HG02884 (cell line): ENCODE data around the gene PHIP.
"Not testable (repeated sequence)": the region's sequence is repeated elsewhere in the genome, so short reads cannot be mapped to it uniquely, and the experiment has no call there.

Source experiments
- ATAC-seq: cut with Tn5 transposase; IDR thresholded peaks from one replicate; pipeline ENCODE4 v1.9.1; 2021; ENCODE audit warnings: mild to moderate bottlenecking, moderate library complexity; ENCODE audit not compliant: unreplicated experiment

PHIP gene

DNA sequence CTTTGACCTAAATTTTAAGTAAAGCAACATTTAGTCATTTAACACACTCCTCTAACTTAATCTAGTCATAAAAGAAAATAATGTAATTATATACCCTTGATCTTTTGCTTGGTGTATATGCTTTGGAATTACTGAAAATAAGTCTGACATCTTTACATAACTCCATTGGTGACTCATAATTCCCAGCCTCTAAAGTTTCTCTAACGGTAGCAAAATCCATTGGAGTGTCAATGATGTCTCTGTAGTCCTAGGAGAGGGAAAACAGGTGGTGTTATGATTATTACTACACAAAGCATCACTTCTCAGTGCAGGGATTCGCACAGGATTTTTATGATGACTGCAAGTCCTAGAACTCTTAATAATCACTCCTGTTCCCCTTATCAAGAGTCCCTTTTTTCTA lies 130.5 kb downstream of the PHIP start:
- no peak for ATAC-seq

- ATAC-seq, result no peak
Observed at GRCh38 chr6:78942446-78942845, 135.6 kb downstream of the PHIP start.

DNA sequence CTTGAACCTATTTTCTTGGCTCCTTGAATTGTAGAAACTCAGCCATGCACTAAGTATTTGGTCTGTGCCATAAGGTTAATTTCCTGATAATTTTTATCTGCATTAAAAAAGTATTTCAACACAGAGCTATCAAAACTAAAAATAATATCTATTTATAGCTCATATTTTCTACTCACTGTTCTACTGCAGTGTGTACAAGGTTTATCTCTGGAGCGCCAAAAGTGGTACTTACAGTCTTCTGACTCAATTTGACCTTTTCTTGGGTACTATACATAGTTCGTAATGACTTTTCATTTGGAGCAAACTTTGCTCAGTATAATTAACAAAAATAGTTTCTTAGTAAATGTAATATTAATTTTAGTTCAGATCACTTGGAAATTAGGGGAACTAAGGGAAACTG lies 141.5 kb downstream of the PHIP start:
- ATAC-seq, result no peak

DNA sequence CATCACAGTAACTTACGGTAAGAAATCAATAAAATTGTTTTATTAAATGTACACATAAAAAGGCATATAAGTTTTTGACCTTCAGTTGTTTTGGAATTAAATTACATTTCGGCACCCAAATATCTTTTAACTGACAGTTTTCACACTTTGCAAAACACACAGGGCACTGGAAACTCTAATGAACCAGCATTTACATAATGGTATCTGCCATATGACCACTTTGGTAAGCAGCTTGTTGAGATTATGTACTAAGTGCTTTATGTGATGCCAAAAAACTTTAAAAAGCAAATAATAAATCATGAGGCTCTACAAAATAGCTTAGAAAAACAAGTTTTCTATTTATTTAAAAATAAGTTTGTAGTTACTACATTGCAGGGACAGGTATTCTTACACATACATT lies 142.5 kb downstream of the PHIP start:
- no peak for ATAC-seq

DNA sequence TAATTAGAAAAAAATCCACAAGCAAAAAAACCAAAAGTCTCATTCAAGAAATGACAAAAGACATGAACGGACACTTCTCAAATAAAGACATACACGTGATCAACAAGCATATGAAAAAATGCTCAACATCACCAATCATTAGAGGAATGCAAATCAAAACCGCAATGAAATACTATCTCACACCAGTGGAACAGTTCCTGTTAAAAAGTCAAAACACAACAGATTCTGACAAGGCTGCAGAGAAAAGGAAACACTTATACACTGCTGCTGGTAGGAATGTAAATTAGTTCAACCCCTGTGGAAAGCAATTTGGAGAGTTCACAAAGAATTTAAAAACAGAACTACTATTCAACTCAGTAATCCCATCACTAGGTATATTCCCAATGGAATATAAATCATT lies 152.7 kb downstream of the PHIP start:
- ATAC-seq, result no peak

DNA sequence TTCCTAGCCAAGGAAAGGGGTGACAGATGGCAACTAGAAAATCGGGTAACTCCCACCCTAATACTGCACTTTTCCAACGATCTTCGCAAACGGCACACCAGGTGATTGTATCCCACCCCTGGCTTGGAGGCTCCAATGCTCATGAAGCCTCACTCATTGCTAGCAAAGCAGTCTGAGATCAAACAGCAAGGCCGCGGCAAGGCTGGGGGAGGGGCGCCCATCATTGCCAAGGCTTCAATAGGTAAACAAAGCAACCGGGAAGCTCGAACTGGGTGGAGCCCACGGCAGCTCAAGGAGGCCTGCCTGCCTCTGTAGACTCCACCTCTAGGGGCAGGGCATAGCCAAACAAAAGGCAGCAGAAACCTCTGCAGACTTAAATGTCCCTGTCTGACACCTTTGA lies 156.9 kb downstream of the PHIP start:
- not testable (repeated sequence) for ATAC-seq

- ATAC-seq, result no peak
Observed at GRCh38 chr6:78917788-78918187, 160.3 kb downstream of the PHIP start.

- no peak for ATAC-seq
Observed at GRCh38 chr6:78916411-78916810, 161.6 kb downstream of the PHIP start.

DNA sequence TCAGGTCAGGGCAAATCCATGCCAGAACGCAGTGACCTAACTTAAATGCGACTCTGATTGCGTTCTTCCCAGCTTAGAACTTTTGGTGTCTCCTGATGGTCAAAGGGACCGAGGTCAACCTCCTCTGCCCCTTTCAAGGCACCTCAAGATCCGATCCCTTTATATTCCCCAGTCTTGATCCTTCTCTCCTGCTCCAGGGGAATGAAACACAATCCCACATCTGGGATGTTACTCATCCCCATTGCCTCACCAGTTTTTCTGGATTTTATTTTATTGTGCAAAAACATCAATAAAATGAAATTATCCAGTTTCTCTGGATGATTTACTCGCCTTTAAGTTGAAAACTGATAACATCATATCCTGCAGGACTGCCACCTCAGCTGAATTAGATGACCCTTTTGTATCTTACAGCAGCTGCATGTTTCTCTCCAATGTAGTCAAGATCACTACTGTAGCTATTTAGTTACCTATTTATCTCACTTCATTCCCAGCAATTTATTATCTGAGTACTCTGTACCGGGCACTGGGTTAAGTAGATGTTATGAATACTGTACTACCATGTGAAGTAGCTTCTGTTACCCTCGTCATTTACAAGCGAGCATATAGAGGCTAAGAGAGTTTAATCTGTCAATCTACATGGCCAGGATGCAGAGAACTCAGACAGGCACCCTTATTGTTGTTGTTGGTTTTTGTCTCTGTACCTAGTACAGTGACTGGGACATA lies 166.7 kb downstream of the PHIP start:
- no peak for ATAC-seq

DNA sequence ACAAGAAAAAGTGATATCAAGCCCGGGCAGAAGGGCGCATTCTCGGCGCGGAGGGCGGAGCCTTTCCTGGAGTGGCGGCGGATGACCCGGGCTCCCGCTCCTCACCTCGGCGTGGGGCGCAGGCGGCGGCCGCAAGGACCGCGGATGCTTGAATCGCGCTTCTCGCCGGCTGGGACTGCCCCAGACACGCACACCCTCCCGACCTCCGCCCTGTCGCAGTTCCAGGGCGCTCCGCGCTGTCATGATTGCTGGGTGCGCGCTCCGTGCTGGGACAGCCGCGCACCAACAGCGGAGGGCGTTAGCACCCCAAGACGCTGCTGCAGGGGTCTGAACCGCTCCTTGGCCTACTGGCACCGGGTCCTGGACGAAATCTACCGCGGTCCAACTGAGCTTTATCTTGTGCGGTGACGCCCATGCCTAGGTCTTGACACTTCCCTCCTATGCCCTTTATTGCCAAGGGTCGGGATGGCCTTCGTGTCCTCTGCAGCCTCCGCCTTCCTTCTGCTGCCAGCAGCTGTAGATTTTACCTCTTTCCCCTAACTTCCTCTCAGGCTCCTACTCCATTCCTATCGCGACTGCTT lies 167.4 kb downstream of the PHIP start:
- ATAC-seq, result peak; percentile 61

DNA sequence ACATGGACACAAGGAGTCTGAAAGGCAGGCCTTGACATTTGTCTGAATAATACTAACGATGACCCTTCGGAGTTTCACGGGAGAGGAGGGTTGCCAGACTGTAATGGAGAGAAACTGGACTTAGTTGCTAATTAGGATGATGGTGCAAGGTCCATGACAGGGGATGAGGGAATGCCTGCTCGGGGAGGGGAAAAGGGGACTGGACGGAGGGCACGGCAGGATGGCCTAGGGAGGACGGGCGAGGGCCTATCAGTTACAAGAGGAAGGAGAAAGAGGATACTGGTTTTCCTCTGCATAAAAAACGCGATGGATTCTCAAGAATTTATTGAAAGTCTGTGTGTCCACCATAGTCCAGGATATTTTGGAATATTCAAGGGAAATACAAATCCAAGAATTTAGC lies 168.0 kb downstream of the PHIP start:
- ATAC-seq, result no peak

- no peak for ATAC-seq
Observed at GRCh38 chr6:78909391-78909790, 168.7 kb downstream of the PHIP start.

DNA sequence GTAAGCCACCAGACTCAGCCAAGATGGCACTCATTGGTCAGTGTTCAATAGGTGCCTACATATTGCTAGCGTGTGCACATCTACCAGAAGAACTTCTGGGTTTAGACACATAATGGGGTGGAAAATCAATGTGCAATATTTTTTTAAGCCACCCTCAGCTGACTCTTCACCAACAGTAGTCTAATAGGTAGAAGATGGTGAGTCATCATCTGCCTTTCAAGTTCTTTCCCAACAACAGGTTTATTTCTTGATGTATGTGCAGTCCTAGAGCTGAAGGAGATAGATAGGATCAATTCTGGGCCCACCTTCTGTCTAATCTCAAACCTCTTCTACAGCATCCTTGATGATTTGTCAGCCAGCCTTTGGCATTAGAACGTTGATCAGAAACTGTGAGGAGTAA lies 169.4 kb downstream of the PHIP start:
- ATAC-seq, result no peak

DNA sequence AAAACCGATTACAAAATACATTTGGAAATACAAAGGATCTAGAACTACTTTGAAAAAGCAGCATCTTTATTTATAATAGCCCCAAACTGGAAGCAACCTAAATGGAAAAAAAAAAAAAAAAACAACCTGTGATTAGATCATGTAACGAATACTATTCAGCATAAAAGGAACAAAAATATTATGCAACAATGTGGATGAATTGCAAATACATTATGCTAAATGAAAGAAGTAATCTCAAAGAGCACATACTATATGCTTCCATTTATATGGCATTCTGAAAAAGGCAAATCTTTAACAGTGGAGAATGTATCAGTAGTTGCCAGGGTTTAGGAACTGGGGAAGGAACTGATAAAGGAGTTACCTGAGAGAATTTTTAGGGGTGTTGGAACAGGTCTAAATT lies 181.8 kb downstream of the PHIP start:
- ATAC-seq, result no peak

GRCh38 chr6:78889901-78890300 lies 188.2 kb downstream of the PHIP start:
- ATAC-seq, result not testable (repeated sequence)
